ENCODE results near the gene CDC42EP2.
A peak's percentile ranks its signal among the peaks of the same experiment; 100 is the strongest.

The CDC42EP2 gene

DNA sequence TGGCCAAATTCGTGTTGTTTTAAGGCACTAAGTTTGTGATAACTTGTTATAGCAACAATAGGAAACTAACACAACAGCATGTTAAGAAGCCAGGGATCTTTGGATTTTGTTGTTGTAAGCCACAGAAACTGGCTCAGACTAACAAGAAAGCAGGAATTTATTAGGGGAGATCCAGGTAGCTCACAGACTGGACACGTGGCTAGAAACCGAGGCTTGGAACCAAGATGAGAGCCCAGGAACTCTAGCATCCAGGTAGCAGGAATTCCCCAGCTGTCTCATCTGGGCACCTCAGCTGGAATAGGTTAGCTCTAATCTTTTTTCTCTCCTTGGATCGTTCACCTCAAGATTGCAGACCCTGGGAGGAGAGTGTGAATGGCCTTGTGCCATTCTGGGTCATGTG lies 28.0 kb upstream of the CDC42EP2 start:
- Histone ChIP-seq H3K9ac (ENCODE audit: low read length in 5 of 5) (no peak overlapping the region), H3K4me1 (ENCODE audit: control insufficient read depth in 5 of 5, insufficient read depth in 5 of 5, low read length in 5 of 5) (peaks cover 14 to 33% (median 31%) of the 10 kb centered on the region in 5 donors), H3K9me3 (ENCODE audit: control insufficient read depth in 5 of 5, low read length in 5 of 5) (peaks cover 0 to 4% (median 0%) of the 10 kb centered on the region in 5 donors), H3K27ac (ENCODE audit: low read depth, low read length) (no peak overlapping the region), H3K36me3 (ENCODE audit: control insufficient read depth in 5 of 5, insufficient read depth in 5 of 5, low read length in 5 of 5) (peaks cover 0 to 29% (median 12%) of the 10 kb centered on the region in 5 donors), H3K27me3 (ENCODE audit: control insufficient read depth in 5 of 5, insufficient read depth in 4 of 5, low read length in 5 of 5) (peaks cover 0 to 5% (median 0%) of the 10 kb centered on the region in 5 donors), H3K4me3 (ENCODE audit: low read depth in 1 of 5, low read length in 5 of 5) (no peak overlapping the region)

DNA sequence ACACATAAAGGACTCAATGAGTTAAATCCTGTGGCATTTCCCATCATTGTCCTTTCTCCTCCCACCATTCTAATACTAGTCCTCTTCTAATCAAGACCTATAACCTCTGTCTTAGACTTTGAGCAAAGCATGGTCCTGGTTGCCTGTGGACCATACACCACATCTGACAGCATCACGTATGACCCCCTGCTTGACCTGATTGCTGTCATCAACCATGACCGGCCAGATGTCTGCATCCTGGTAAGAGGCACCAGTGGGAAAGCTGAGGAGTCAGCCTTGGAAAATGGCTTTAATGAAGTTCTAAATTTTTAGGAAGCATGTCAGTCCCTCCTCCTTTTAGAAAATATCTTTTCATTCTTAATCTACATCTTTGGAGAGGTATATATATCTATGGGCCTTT lies 27.1 kb upstream of the CDC42EP2 start:
- Histone ChIP-seq H3K27ac (ENCODE audit: low read depth, low read length) (no peak overlapping the region), H3K36me3 (ENCODE audit: control insufficient read depth in 5 of 5, insufficient read depth in 5 of 5, low read length in 5 of 5) (peaks cover 0 to 20% (median 3%) of the 10 kb centered on the region in 5 donors)

DNA sequence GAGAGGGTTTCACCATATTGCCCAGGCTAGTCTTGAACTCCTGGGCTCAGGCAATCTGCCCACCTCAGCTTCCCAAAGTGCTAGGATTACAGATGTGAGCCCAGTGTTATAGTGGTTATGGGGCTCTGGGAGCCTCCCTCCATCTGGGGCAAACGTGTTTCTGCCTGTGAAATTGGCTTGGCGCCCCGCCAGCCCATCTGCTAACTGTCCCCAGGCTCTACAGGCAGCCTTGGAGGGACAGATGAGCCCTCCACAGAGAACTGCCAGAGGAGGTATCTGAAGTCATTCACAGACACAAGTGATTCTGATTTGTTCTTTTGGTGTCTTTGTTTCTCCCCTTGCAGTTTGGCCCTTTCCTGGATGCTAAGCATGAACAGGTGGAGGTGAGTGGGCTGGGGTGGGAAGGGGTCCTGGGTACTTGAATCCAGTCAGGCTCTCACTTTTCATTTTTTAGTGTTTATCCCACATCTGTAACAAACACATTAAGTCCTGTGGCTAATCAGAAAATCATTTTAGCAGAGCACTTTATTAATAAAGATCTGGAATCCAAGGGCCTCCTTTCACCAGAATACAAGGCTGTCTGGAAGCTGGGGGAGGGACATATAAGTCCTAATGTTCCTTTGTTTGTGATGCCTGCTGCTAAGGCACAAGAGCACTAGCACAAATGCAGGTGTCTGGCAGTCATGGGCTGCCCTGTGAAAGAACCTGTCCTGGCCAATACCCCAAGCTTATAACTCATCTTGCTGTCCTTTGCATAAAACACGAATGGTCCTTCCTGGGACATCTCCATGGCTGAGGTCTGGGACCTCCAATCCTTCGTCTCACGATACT lies 25.7 kb upstream of the CDC42EP2 start:
- Histone ChIP-seq H3K36me3 (ENCODE audit: control insufficient read depth in 5 of 5, insufficient read depth in 5 of 5, low read length in 5 of 5) (peaks cover 0 to 18% (median 2%) of the 10 kb centered on the region in 5 donors), H3K9me3 (ENCODE audit: control insufficient read depth in 5 of 5, low read length in 5 of 5) (peaks cover 0 to 4% (median 0%) of the 10 kb centered on the region in 5 donors), H3K4me1 (ENCODE audit: control insufficient read depth in 5 of 5, insufficient read depth in 5 of 5, low read length in 5 of 5) (peaks cover 21 to 56% (median 53%) of the 10 kb centered on the region in 5 donors), H3K27me3 (ENCODE audit: control insufficient read depth in 5 of 5, insufficient read depth in 4 of 5, low read length in 5 of 5) (peaks cover 0 to 5% (median 0%) of the 10 kb centered on the region in 5 donors), H3K27ac (ENCODE audit: low read depth, low read length) (peak overlapping the region; percentile 96), H3K9ac (ENCODE audit: low read length in 5 of 5) (no peak overlapping the region), H3K4me3 (ENCODE audit: low read depth in 1 of 5, low read length in 5 of 5) (no peak overlapping the region)

More for the DNA sequence above, 27.1 kb upstream of the CDC42EP2 start:
- Histone ChIP-seq H3K9ac (ENCODE audit: low read length in 5 of 5) (no peak overlapping the region), H3K27me3 (ENCODE audit: control insufficient read depth in 5 of 5, insufficient read depth in 4 of 5, low read length in 5 of 5) (peaks cover 0 to 5% (median 0%) of the 10 kb centered on the region in 5 donors), H3K4me3 (ENCODE audit: low read depth in 1 of 5, low read length in 5 of 5) (no peak overlapping the region), H3K9me3 (ENCODE audit: control insufficient read depth in 5 of 5, low read length in 5 of 5) (peaks cover 0 to 4% (median 0%) of the 10 kb centered on the region in 5 donors), H3K4me1 (ENCODE audit: control insufficient read depth in 5 of 5, insufficient read depth in 5 of 5, low read length in 5 of 5) (peaks cover 19 to 42% (median 40%) of the 10 kb centered on the region in 5 donors)

DNA sequence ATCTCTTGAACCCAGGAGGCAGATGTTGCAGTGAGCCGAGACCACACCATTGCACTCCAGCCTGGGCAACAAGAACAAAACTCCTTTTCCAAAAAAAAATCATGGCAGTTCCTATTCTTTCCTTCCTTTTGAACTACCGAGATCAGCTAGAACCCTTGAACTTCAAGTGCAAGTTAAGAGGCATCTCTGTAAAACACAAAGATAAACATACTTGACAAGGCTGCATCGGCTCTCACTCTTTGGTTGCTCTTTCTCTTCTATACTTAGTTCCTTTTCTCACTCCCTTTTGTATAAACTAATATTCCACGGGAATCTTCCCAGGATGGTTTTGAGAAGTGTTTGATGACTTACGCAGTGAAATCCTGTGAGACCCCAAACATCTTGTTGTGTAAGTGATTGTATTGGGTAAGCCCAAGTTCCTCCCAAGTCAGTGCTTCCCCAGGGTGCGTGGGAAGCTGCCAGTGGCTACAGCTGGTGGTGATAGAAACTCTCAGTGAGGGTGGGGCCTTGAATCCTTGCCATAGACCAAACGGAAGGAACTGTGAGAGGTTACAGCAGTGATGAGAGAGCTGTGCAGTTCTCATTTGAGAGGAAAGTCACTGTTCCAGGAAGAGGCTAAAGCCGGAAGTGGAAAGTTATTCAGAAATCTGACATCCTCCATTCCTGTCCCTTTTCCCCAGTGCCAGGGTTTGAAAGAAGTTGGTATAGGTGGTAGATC lies 24.1 kb upstream of the CDC42EP2 start:
- Histone ChIP-seq H3K9me3 (ENCODE audit: control insufficient read depth in 5 of 5, low read length in 5 of 5) (peaks cover 0 to 4% (median 0%) of the 10 kb centered on the region in 5 donors), H3K4me3 (ENCODE audit: low read depth in 1 of 5, low read length in 5 of 5) (peak overlapping the region in 3 of 5 donors; percentile 15 to 43 (median 32)), H3K4me1 (ENCODE audit: control insufficient read depth in 5 of 5, insufficient read depth in 5 of 5, low read length in 5 of 5) (peaks cover 21 to 58% (median 55%) of the 10 kb centered on the region in 5 donors), H3K27me3 (ENCODE audit: control insufficient read depth in 5 of 5, insufficient read depth in 4 of 5, low read length in 5 of 5) (peaks cover 0 to 5% (median 0%) of the 10 kb centered on the region in 5 donors), H3K27ac (ENCODE audit: low read depth, low read length) (peak overlapping the region; percentile 96), H3K9ac (ENCODE audit: low read length in 5 of 5) (peak overlapping the region; percentile 56 to 99 (median 79)), H3K36me3 (ENCODE audit: control insufficient read depth in 5 of 5, insufficient read depth in 5 of 5, low read length in 5 of 5) (peaks cover 0 to 23% (median 12%) of the 10 kb centered on the region in 5 donors)

DNA sequence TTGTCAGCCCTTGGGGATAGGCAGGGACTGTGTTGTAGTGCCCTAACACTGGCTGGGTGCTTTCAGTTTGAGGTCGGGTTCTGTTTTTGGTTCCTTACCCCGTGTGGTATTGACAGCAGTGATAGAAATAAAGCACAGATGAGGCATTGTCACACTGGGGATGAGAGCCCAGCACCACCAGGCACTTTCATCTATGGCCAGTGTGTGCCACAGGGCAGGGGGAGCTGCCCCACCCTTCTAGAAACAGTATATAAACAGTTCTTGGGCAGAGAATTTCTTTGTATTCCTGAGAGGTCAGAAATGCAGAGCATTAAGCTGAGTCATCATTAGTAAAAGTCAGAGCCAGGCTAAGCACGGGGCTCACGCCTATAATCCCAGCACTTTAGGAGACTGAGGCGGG lies 23.1 kb upstream of the CDC42EP2 start:
- Histone ChIP-seq H3K4me1 (ENCODE audit: control insufficient read depth in 5 of 5, insufficient read depth in 5 of 5, low read length in 5 of 5) (peaks cover 21 to 65% (median 64%) of the 10 kb centered on the region in 5 donors), H3K27ac (ENCODE audit: low read depth, low read length) (peak overlapping the region; percentile 96), H3K36me3 (ENCODE audit: control insufficient read depth in 5 of 5, insufficient read depth in 5 of 5, low read length in 5 of 5) (peaks cover 0 to 31% (median 18%) of the 10 kb centered on the region in 5 donors)

GRCh38 chr11:65292890-65293289 lies 21.8 kb upstream of the CDC42EP2 start:
- Histone ChIP-seq H3K27me3 (ENCODE audit: control insufficient read depth in 5 of 5, insufficient read depth in 4 of 5, low read length in 5 of 5) (peaks cover 0 to 5% (median 0%) of the 10 kb centered on the region in 5 donors), H3K9ac (ENCODE audit: low read length in 5 of 5) (peak overlapping the region in 1 of 5 donors; percentile 82), H3K4me3 (ENCODE audit: low read depth in 1 of 5, low read length in 5 of 5) (no peak overlapping the region), H3K27ac (ENCODE audit: low read depth, low read length) (peak overlapping the region; percentile 96), H3K36me3 (ENCODE audit: control insufficient read depth in 5 of 5, insufficient read depth in 5 of 5, low read length in 5 of 5) (peaks cover 0 to 30% (median 16%) of the 10 kb centered on the region in 5 donors), H3K4me1 (ENCODE audit: control insufficient read depth in 5 of 5, insufficient read depth in 5 of 5, low read length in 5 of 5) (peaks cover 28 to 77% (median 75%) of the 10 kb centered on the region in 5 donors), H3K9me3 (ENCODE audit: control insufficient read depth in 5 of 5, low read length in 5 of 5) (peaks cover 0 to 4% (median 0%) of the 10 kb centered on the region in 5 donors)

More for the DNA sequence above, 23.1 kb upstream of the CDC42EP2 start:
- H3K4me3 ChIP-seq (ENCODE audit: low read depth in 1 of 5, low read length in 5 of 5), result peak overlapping the region in 2 of 5 donors; percentile 22 to 46
- H3K27me3 ChIP-seq (ENCODE audit: control insufficient read depth in 5 of 5, insufficient read depth in 4 of 5, low read length in 5 of 5), result peaks cover 0 to 5% (median 0%) of the 10 kb centered on the region in 5 donors
- peak overlapping the region; percentile 56 to 99 (median 79) for H3K9ac ChIP-seq (ENCODE audit: low read length in 5 of 5)
- peaks cover 0 to 4% (median 0%) of the 10 kb centered on the region in 5 donors for H3K9me3 ChIP-seq (ENCODE audit: control insufficient read depth in 5 of 5, low read length in 5 of 5)

DNA sequence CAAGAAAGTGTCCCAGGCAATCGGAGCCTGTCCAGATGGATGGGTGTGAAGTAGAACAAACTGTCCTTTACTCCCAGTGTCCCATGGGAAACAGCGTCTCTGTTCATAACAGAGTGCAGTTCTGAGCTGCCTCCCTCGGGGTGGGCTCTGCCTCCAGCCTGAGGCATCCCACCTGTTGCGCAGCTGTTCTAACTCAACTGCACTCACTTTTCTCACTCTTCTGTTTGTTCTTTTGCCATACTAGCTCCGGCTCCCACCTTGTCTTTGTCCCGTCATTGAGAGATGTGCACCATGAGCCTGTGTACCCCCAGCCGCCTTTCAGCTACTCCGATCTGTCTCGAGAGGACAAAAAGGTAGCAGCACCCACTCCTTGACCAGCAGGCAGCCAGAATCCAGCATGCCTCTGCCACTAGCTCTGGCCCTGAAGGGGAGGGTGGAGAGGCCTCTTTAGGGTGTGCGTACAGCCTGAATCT lies 20.7 kb upstream of the CDC42EP2 start:
- H3K36me3 ChIP-seq (ENCODE audit: control insufficient read depth in 5 of 5, insufficient read depth in 5 of 5, low read length in 5 of 5), result peaks cover 0 to 37% (median 16%) of the 10 kb centered on the region in 5 donors
- peaks cover 35 to 81% (median 79%) of the 10 kb centered on the region in 5 donors for H3K4me1 ChIP-seq (ENCODE audit: control insufficient read depth in 5 of 5, insufficient read depth in 5 of 5, low read length in 5 of 5)
- H3K9ac ChIP-seq (ENCODE audit: low read length in 5 of 5), result peak overlapping the region in 1 of 5 donors; percentile 35
- H3K4me3 ChIP-seq (ENCODE audit: low read depth in 1 of 5, low read length in 5 of 5), result no peak overlapping the region
- no peak overlapping the region for H3K27ac ChIP-seq (ENCODE audit: low read depth, low read length)
- H3K27me3 ChIP-seq (ENCODE audit: control insufficient read depth in 5 of 5, insufficient read depth in 4 of 5, low read length in 5 of 5), result peaks cover 0 to 5% (median 0%) of the 10 kb centered on the region in 5 donors
- H3K9me3 ChIP-seq (ENCODE audit: control insufficient read depth in 5 of 5, low read length in 5 of 5), result peaks cover 0 to 4% (median 0%) of the 10 kb centered on the region in 5 donors

DNA sequence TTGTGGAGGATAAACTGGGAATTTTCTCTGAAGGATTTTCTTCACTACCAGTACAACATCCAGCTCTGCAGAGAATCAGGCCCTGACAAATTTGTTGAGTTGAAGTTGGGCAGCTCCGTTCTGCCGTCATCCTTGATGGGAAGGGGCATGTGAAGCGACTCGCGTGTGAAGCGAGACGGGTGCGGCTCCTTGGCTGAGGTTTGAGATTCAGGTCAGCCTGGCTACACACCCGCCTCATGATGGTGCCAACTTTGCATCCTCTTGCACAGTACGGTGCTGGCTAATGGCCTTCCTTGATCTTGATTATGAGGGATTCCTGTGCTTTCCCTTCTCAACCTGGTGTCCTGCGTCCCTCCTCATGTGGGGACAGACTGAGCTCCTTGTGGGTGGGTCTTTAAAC lies 19.7 kb upstream of the CDC42EP2 start:
- Histone ChIP-seq H3K4me3 (ENCODE audit: low read depth in 1 of 5, low read length in 5 of 5) (no peak overlapping the region), H3K4me1 (ENCODE audit: control insufficient read depth in 5 of 5, insufficient read depth in 5 of 5, low read length in 5 of 5) (peaks cover 35 to 78% (median 77%) of the 10 kb centered on the region in 5 donors), H3K27me3 (ENCODE audit: control insufficient read depth in 5 of 5, insufficient read depth in 4 of 5, low read length in 5 of 5) (peaks cover 0 to 5% (median 0%) of the 10 kb centered on the region in 5 donors), H3K9ac (ENCODE audit: low read length in 5 of 5) (no peak overlapping the region), H3K9me3 (ENCODE audit: control insufficient read depth in 5 of 5, low read length in 5 of 5) (peaks cover 0 to 4% (median 0%) of the 10 kb centered on the region in 5 donors), H3K27ac (ENCODE audit: low read depth, low read length) (no peak overlapping the region), H3K36me3 (ENCODE audit: control insufficient read depth in 5 of 5, insufficient read depth in 5 of 5, low read length in 5 of 5) (peaks cover 0 to 42% (median 16%) of the 10 kb centered on the region in 5 donors)

DNA sequence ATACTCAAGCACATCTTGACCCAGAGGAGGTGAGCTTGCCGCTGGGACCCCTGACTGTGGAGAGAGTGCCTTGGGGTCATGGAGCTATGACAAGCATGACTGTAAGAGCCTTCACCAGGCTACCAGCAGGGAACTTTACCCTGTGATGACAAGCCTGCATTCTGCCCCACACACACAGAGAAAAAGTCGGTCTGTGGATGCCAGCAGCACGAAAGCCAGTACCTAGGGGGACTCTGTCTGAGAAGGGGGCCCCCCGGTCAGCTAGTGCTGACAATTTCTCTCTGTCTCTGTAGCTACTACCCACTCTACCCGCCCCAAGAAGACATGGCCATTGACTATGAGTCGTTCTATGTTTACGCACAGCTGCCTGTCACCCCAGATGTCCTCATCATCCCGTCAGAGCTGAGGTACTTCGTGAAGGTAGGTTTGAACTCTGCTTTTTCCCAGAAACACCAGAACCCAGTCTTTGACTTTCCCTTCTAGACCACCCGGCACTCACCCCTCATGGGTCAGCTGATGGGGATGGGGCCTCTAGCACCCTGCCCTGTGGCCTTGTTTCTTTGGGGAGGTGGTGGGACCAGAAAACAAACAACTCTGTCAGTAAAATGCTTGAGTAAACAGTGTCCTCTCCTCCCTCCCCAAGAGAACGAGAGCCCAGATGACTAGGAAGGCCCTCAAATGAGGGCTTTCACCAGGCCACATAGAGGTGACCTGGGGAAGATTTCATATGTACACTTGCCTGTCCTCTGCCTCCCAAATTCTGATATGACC lies 18.9 kb upstream of the CDC42EP2 start:
- peaks cover 0 to 42% (median 16%) of the 10 kb centered on the region in 5 donors for H3K36me3 ChIP-seq (ENCODE audit: control insufficient read depth in 5 of 5, insufficient read depth in 5 of 5, low read length in 5 of 5)
- H3K27ac ChIP-seq (ENCODE audit: low read depth, low read length), result peak overlapping the region; percentile 95
- peaks cover 0 to 1% (median 0%) of the 10 kb centered on the region in 5 donors for H3K9me3 ChIP-seq (ENCODE audit: control insufficient read depth in 5 of 5, low read length in 5 of 5)
- H3K9ac ChIP-seq (ENCODE audit: low read length in 5 of 5), result no peak overlapping the region
- peaks cover 30 to 73% (median 71%) of the 10 kb centered on the region in 5 donors for H3K4me1 ChIP-seq (ENCODE audit: control insufficient read depth in 5 of 5, insufficient read depth in 5 of 5, low read length in 5 of 5)
- no peak overlapping the region for H3K4me3 ChIP-seq (ENCODE audit: low read depth in 1 of 5, low read length in 5 of 5)
- peaks cover 0 to 2% (median 0%) of the 10 kb centered on the region in 5 donors for H3K27me3 ChIP-seq (ENCODE audit: control insufficient read depth in 5 of 5, insufficient read depth in 4 of 5, low read length in 5 of 5)
